Left ventricle myocardium inferior (tissue), 1 donor: ENCODE measurements around the gene POLR1A. TPM values are rescaled to one million over a fixed set of nuclear protein-coding genes. Genes with fewer than 3 reads are reported as not detected.

Source experiments
- DNase-seq: peaks from one replicate; pipeline ENCODE4 v3.0.0-alpha.2; 2020
- H3K27ac ChIP-seq: fragments of 200-600 bp; replicated peaks from 2 replicates; pipeline ENCODE4 v1.8.0; 2021
- H3K27me3 ChIP-seq: fragments of 200-600 bp; 2 replicates; pipeline ENCODE4 v1.8.0; 2021; ENCODE audit warnings: low read depth
- H3K36me3 ChIP-seq: fragments of 200-600 bp; 2 replicates; pipeline ENCODE4 v1.8.0; 2021
- H3K4me1 ChIP-seq: fragments of 200-600 bp; 2 replicates; pipeline ENCODE4 v1.8.0; 2021
- H3K4me3 ChIP-seq: fragments of 200-600 bp; 2 replicates; pipeline ENCODE4 v1.8.0; 2021; ENCODE audit warnings: mild to moderate bottlenecking, moderate library complexity
- H3K9me3 ChIP-seq: fragments of 200-600 bp; replicated peaks from 2 replicates; pipeline ENCODE4 v1.8.0; 2021
- CTCF ChIP-seq: fragments of 200-600 bp; IDR thresholded peaks from 2 replicates; pipeline ENCODE4 v1.8.0; 2021; ENCODE audit warnings: antibody characterized with exemption, mild to moderate bottlenecking, borderline replicate concordance
- intact Hi-C: fragments of 100-400 bp; cut with micrococcal nuclease; formaldehyde crosslinking; loops from one replicate; pipeline ENCODE4 v1.11.0; 2022
- total RNA-seq: library from RNA; stranded (reverse); fragmentation: NEBNext Ultra II Directional; extraction: Animal tissue kit (Norgen Biotek cat#: 25700); gene quantifications from one replicate; pipeline ENCODE4 v1.2.1, GENCODE V29; 2021
- donor health status: DM: no; HTN: yes; CAD: no; lungs with severe emphysema.

POLR1A gene
- total RNA-seq, 1 donor from 2014 or later: 16.3 TPM

DNA sequence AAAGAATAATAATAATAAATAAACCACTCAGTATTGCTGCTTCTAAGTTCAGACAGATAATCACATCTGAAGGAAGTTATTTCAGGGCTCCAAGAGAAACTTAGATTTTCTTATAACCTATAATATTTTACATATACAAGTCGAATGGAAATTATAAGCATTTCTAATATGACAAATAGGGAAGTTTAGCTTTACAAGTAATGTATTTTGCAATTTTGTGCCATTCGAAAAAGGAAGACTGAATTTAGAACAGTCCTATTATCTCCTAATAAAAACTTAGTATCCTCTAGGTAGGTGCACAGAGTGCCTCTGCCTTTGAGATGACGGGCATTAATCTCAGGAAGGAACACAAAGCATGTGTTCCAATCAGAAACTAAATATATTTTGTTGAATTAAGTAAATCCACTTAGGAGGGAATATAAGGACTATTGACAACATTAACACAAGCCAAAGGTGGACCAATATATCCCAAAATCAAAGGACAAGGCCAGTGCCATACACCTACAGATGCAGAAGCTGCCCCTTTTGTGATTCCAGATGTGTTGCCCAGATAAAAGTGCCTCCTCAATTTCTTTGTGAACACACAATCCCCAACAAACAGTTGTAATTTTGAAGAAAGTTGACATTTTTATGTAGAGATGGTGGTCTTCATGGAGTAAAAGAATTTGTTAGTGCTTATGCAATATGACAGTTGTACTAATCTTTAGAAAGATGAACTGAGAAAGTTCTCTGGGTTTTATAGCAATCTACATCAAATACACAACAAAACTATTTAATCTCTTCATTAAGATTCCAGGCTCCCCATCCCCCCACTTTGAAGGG lies 37.0 kb upstream of the POLR1A start:
- Histone ChIP-seq H3K27ac (no peak overlapping the region), H3K4me3 (no peak overlapping the region), H3K9me3 (no peaks in the 10 kb centered on the region), H3K4me1 (peaks cover 7% of the 10 kb centered on the region), H3K27me3 (no peaks in the 10 kb centered on the region), H3K36me3 (peaks cover 97% of the 10 kb centered on the region)
- DNase-seq: no peak
- TF ChIP-seq CTCF: no peak
- intact Hi-C loops: no loop called here

DNA sequence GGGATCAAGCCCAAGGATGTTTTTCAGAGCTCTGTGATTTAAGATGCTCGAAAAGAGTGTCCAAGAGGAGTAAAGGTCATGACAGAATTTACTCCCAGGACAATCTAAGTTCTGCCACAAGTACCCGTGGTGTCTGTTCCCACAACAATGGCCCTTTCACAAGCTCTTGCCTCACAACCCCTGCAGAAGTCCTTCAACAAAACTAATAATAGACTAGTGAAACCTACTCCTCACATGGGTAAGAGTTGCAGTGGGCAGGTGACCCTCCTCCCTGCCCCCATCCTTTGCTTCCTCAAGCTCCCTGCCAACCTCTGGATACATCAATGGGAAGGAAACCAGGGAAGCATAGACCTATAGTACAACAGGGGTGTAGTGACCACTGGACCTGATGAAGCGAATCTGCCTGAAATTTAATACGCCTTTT lies 35.3 kb upstream of the POLR1A start:
- Histone ChIP-seq H3K4me1 (peaks cover 7% of the 10 kb centered on the region), H3K27me3 (no peaks in the 10 kb centered on the region), H3K4me3 (no peak overlapping the region), H3K9me3 (no peaks in the 10 kb centered on the region), H3K27ac (peak overlapping the region; percentile 36), H3K36me3 (peaks cover 97% of the 10 kb centered on the region)
- TF ChIP-seq CTCF: no peak
- intact Hi-C loops: no loop called here
- no peak for DNase-seq

DNA sequence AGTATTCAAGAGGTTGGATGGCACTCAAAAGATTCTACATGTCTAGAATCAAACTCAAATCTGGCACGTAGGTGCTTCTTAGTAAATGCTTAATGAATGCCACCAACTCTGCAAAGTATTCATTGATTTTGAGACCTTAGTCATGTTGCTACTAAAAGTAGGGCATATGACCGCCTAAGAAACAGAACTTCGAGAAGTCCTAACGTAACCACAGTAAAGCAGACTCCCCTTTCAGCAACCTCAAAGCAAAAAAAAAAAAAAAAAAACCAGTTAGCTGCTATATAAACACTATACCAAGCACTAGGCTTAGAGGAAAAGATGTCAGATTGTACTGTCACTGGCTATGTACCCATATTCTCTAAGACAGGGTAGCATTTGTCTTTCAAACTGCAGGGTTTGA lies 34.3 kb upstream of the POLR1A start:
- no peak for DNase-seq
- Histone ChIP-seq H3K36me3 (peaks cover 97% of the 10 kb centered on the region), H3K4me1 (peaks cover 7% of the 10 kb centered on the region), H3K4me3 (no peak overlapping the region), H3K27me3 (no peaks in the 10 kb centered on the region), H3K9me3 (no peaks in the 10 kb centered on the region), H3K27ac (no peak overlapping the region)
- no peak for TF ChIP-seq CTCF
- intact Hi-C loops: no loop called here

DNA sequence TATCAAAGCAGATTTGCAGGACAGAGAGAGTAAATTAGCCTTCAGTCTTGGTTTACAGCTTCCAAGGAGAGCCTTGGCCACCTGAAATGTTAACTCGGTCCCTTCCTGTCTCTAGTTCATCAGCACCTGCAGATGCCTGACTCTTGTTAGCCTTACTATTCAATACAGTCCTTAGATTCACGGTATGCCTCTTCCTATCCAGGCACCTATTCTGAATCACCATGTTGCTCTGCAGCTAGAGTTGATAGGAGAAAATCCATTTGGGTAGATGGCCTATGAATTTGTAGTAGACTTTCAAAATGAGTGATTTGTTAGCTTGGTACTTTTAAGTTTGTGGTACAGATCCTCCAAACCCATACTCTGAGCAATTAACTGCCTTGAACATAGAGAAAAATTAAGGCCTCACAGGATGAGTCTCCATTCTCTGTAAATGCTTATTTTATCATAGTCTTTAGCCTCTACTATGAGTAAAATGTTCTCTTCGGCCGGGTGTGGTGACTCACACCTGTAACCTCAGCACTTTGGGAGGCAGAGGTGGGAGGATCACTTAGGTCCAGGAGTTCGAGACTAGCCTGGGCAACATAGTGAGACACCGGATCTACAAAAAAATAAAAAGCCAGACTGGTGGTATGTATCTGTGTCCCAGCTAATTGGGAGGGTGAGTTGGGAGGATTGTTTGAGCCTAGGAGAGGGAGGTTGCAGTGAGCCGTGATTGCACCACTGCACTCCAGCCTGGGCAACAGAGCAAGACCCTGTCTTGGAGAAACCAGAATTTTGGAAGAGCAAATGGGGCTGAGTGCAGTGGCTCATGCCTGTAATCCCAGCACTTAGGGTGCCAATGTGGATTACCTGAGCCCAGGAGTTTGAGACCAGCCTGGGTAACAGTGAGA lies 33.3 kb upstream of the POLR1A start:
- H3K4me3 ChIP-seq: no peak overlapping the region
- H3K9me3 ChIP-seq: no peaks in the 10 kb centered on the region
- no peak overlapping the region for H3K27ac ChIP-seq
- DNase-seq: no peak
- peaks cover 7% of the 10 kb centered on the region for H3K4me1 ChIP-seq
- TF ChIP-seq CTCF: no peak
- H3K36me3 ChIP-seq: peaks cover 97% of the 10 kb centered on the region
- no peaks in the 10 kb centered on the region for H3K27me3 ChIP-seq
- intact Hi-C loops: no loop called here

DNA sequence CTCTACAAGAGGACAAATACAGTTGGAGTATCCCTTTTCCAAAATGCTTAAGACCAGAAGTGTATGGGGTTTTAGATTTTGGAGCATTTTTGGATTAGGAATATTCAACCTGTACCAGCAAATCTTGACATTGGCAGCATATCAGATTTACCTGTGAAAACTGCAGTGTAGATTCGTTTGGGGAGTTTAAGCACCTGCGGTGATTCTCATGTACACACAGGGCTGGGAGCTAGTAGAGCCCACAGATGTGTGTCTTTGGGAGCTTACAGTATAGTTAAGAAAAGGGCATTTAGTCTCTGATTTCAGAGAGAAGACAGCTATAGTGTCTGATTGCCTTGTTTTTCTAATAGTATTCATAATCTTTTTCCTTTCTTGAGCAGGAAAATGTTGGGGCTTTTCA lies 30.5 kb upstream of the POLR1A start:
- intact Hi-C loops: no loop called here
- no peak for DNase-seq
- H3K36me3 ChIP-seq: peaks cover 98% of the 10 kb centered on the region
- peaks cover 7% of the 10 kb centered on the region for H3K4me1 ChIP-seq
- no peak for TF ChIP-seq CTCF
- no peak overlapping the region for H3K27ac ChIP-seq
- H3K27me3 ChIP-seq: no peaks in the 10 kb centered on the region
- H3K4me3 ChIP-seq: no peak overlapping the region
- H3K9me3 ChIP-seq: no peaks in the 10 kb centered on the region
